ENCODE data around the gene SNAPC1. TPM values are rescaled to one million over a fixed set of nuclear protein-coding genes. Genes with fewer than 3 reads are reported as not detected.

The SNAPC1 gene
- total RNA-seq, 1 donor from 2014 or later, result 6.6 TPM

DNA sequence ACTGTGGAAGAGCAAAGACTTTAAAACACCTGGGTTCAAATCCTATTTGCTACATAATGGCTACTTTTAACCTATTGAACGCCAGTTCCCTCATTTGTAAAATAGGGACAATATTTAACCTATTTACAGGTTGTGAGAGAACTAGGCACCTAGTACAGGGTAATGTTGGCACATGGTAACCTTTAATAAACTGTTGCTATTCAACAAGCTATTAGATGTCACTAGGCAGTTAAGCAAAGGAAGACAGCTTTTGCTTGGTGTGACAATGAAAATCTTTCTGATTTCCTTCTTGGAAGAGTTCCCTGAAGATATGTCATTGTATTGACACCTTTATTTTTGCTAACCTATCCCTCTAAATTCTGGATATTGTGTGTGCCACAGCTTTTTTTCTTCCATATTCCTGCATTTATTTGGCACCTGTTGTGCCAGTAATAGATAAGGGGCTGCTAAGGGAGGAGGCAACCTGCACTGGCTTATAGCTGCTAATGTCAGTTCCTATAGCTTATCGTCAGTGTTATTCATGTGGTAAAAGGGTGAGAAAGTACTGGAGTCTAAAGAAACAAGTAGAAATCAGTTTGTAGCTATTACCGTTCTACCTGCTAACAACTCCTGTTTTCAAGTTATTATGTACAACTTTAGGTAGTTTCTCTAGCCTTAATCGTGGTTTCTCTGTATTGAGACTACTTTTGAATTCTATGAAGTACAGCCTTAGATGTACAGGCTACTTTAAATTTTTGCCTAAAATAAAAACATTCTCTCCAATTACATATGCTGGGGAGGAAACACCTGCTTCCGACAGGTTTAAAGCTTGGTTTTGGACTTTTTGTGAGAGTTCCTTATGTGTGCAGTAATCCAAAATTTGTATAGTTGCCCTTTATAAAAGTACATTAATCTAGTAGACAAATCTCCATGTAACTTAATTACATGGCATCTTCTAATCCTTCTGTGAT is 42.6 kb upstream of the SNAPC1 start:
- TF ChIP-seq, protein P1, sequence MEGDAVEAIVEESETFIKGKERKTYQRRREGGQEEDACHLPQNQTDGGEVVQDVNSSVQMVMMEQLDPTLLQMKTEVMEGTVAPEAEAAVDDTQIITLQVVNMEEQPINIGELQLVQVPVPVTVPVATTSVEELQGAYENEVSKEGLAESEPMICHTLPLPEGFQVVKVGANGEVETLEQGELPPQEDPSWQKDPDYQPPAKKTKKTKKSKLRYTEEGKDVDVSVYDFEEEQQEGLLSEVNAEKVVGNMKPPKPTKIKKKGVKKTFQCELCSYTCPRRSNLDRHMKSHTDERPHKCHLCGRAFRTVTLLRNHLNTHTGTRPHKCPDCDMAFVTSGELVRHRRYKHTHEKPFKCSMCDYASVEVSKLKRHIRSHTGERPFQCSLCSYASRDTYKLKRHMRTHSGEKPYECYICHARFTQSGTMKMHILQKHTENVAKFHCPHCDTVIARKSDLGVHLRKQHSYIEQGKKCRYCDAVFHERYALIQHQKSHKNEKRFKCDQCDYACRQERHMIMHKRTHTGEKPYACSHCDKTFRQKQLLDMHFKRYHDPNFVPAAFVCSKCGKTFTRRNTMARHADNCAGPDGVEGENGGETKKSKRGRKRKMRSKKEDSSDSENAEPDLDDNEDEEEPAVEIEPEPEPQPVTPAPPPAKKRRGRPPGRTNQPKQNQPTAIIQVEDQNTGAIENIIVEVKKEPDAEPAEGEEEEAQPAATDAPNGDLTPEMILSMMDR (IDR thresholded peaks at IDR 0.05), result no peak
- TF ChIP-seq POLR2AphosphoS5 (IDR thresholded peaks at IDR 0.05; ENCODE audit: insufficient read depth in 1 of 2, low read depth in 1 of 2) (no peak), POLR2A (IDR thresholded peaks at IDR 0.05) (no peak)
- no peaks in the 10 kb centered on the region for H3K9me3 ChIP-seq
- H3K4me1 ChIP-seq, result peaks cover 49% of the 10 kb centered on the region
- no peaks in the 10 kb centered on the region for H3K27me3 ChIP-seq
- intact Hi-C loops (cut with DNase I), result loop anchor here (10.0 kb wide), 1 partner anchor 105 kb away; no protein-coding TSS in a partner anchor
- DNase-seq (ENCODE audit: extremely low spot score in 2 of 2), result no peak
- peak overlapping the region; percentile 54 for H3K27ac ChIP-seq
- H3K4me3 ChIP-seq, result no peak overlapping the region
- peaks cover 0 to 16% of the 10 kb centered on the region in 2 donors for H3K36me3 ChIP-seq

DNA sequence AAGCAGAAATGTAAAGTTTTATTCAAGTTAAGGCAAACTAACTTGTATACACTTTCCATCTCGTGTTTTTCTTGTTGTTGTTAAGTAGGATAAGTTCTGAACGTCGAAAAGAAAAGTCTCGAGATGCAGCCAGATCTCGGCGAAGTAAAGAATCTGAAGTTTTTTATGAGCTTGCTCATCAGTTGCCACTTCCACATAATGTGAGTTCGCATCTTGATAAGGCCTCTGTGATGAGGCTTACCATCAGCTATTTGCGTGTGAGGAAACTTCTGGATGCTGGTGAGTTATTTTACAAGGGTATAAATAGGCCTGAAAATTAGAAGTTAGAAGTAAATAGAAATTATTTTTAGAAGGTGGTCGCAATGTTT is 41.9 kb upstream of the SNAPC1 start:
- DNase-seq (ENCODE audit: extremely low spot score in 2 of 2), result no peak
- intact Hi-C loops (cut with DNase I), result no loop called here
- H3K9me3 ChIP-seq, result no peaks in the 10 kb centered on the region
- TF ChIP-seq POLR2AphosphoS5 (IDR thresholded peaks at IDR 0.05; ENCODE audit: insufficient read depth in 1 of 2, low read depth in 1 of 2) (no peak), POLR2A (IDR thresholded peaks at IDR 0.05) (no peak)
- TF ChIP-seq, protein P1 (IDR thresholded peaks at IDR 0.05), result no peak
- H3K4me1 ChIP-seq, result peaks cover 42% of the 10 kb centered on the region
- H3K4me3 ChIP-seq, result no peak overlapping the region
- peaks cover 0 to 19% of the 10 kb centered on the region in 2 donors for H3K36me3 ChIP-seq
- no peaks in the 10 kb centered on the region for H3K27me3 ChIP-seq
- H3K27ac ChIP-seq, result peak overlapping the region; percentile 54

GRCh38 chr14:61720741-61721140 is 41.5 kb upstream of the SNAPC1 start:
- Histone ChIP-seq H3K4me1 (peaks cover 38% of the 10 kb centered on the region), H3K27ac (peak overlapping the region; percentile 54)
- intact Hi-C loops (cut with DNase I), result no loop called here

DNA sequence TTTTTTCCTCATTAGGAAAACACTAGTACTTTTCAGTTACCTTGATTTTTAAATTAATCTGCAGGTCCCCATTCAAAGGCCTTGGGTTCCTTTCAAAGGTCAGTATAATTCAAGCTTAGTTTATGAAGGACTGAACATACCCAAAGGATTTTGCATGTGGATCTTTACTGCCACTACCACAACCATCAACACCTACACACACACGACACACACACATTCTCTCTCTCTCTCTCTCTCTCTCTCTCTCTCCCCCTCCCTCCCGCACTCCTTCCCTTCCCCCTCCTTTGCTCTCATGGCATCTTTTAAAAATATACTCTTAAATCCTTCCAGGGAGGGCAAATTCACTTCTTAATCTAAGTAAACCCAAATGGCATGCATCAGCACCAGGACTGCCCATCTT is 38.1 kb upstream of the SNAPC1 start:
- H3K36me3 ChIP-seq, result peaks cover 0 to 45% of the 10 kb centered on the region in 2 donors
- H3K27me3 ChIP-seq, result no peaks in the 10 kb centered on the region
- intact Hi-C loops (cut with DNase I), result no loop called here
- no peaks in the 10 kb centered on the region for H3K9me3 ChIP-seq
- H3K4me3 ChIP-seq, result no peak overlapping the region
- TF ChIP-seq, protein P1 (IDR thresholded peaks at IDR 0.05), result no peak
- TF ChIP-seq POLR2A (IDR thresholded peaks at IDR 0.05) (no peak), POLR2AphosphoS5 (IDR thresholded peaks at IDR 0.05; ENCODE audit: insufficient read depth in 1 of 2, low read depth in 1 of 2) (no peak)
- H3K27ac ChIP-seq, result no peak overlapping the region
- peaks cover 16% of the 10 kb centered on the region for H3K4me1 ChIP-seq
- DNase-seq (ENCODE audit: extremely low spot score in 2 of 2), result no peak

More at GRCh38 chr14:61720741-61721140, 41.5 kb upstream of the SNAPC1 start:
- Histone ChIP-seq H3K4me3 (no peak overlapping the region), H3K9me3 (no peaks in the 10 kb centered on the region), H3K27me3 (no peaks in the 10 kb centered on the region), H3K36me3 (peaks cover 0 to 19% of the 10 kb centered on the region in 2 donors)
- TF ChIP-seq POLR2A (IDR thresholded peaks at IDR 0.05) (no peak), POLR2AphosphoS5 (IDR thresholded peaks at IDR 0.05; ENCODE audit: insufficient read depth in 1 of 2, low read depth in 1 of 2) (no peak)
- TF ChIP-seq, protein P1 (IDR thresholded peaks at IDR 0.05), result no peak
- no peak for DNase-seq (ENCODE audit: extremely low spot score in 2 of 2)
